ES-I3 (cell line): ENCODE measurements around the gene SNX24.

ENCODE experiments used
- H3K36me3 ChIP-seq: 2 replicates; pipeline ENCODE4 v1.6.1; 2013; ENCODE audit warnings: mild to moderate bottlenecking, low read length, control low read depth, moderate library complexity; ENCODE audit not compliant: insufficient read depth
- H3K4me1 ChIP-seq: 2 replicates; pipeline ENCODE4 v1.6.1; 2013; ENCODE audit warnings: mild to moderate bottlenecking, control low read depth, low read length; ENCODE audit not compliant: insufficient read depth
- H3K9ac ChIP-seq: 2 replicates; pipeline ENCODE4 v1.6.1; 2013; ENCODE audit warnings: low read depth, mild to moderate bottlenecking, low read length, moderate library complexity
- H3K9me3 ChIP-seq: 2 replicates; pipeline ENCODE4 v1.6.1; 2013; ENCODE audit warnings: mild to moderate bottlenecking, low read length, moderate library complexity; ENCODE audit not compliant: control insufficient read depth, insufficient read depth

Gene SNX24

GRCh38 chr5:123007754-123008153 lies 162.3 kb downstream of the SNX24 start:
- H3K9ac ChIP-seq, result no peak overlapping the region
- no peaks in the 10 kb centered on the region for H3K36me3 ChIP-seq
- no peaks in the 10 kb centered on the region; the same call in 1 of the 2 replicates for H3K4me1 ChIP-seq
- no peaks in the 10 kb centered on the region for H3K9me3 ChIP-seq

GRCh38 chr5:123012321-123012720 lies 166.9 kb downstream of the SNX24 start:
- H3K9me3 ChIP-seq, result no peaks in the 10 kb centered on the region
- H3K36me3 ChIP-seq, result no peaks in the 10 kb centered on the region
- no peaks in the 10 kb centered on the region; the same call in 1 of the 2 replicates for H3K4me1 ChIP-seq
- no peak overlapping the region for H3K9ac ChIP-seq

GRCh38 chr5:123014689-123015088 lies 169.3 kb downstream of the SNX24 start:
- H3K36me3 ChIP-seq, result no peaks in the 10 kb centered on the region
- no peaks in the 10 kb centered on the region for H3K4me1 ChIP-seq
- H3K9ac ChIP-seq, result no peak overlapping the region
- H3K9me3 ChIP-seq, result no peaks in the 10 kb centered on the region

GRCh38 chr5:123028222-123028621 lies 182.8 kb downstream of the SNX24 start:
- Histone ChIP-seq H3K9ac (no peak overlapping the region), H3K36me3 (no peaks in the 10 kb centered on the region), H3K4me1 (peaks cover 6% of the 10 kb centered on the region; the same call in 1 of the 2 replicates), H3K9me3 (no peaks in the 10 kb centered on the region)

GRCh38 chr5:123033157-123033671 lies 187.8 kb downstream of the SNX24 start:
- Histone ChIP-seq H3K36me3 (no peaks in the 10 kb centered on the region), H3K9ac (no peak overlapping the region), H3K9me3 (no peaks in the 10 kb centered on the region)

GRCh38 chr5:123035360-123035917 lies 190.0 kb downstream of the SNX24 start:
- Histone ChIP-seq H3K9ac (peak overlapping the region; percentile 93; the same call in 1 of the 2 replicates), H3K36me3 (no peaks in the 10 kb centered on the region), H3K4me1 (peaks cover 6% of the 10 kb centered on the region; the same call in 1 of the 2 replicates), H3K9me3 (no peaks in the 10 kb centered on the region)

More at GRCh38 chr5:123033157-123033671, 187.8 kb downstream of the SNX24 start:
- peaks cover 6% of the 10 kb centered on the region; the same call in 1 of the 2 replicates for H3K4me1 ChIP-seq

GRCh38 chr5:123035918-123036390 lies 190.5 kb downstream of the SNX24 start:
- no peaks in the 10 kb centered on the region for H3K9me3 ChIP-seq
- no peaks in the 10 kb centered on the region for H3K36me3 ChIP-seq
- peak overlapping the region; percentile 93 for H3K9ac ChIP-seq
- peaks cover 6% of the 10 kb centered on the region; the same call in 1 of the 2 replicates for H3K4me1 ChIP-seq

- Histone ChIP-seq H3K9me3 (no peaks in the 10 kb centered on the region), H3K9ac (peak within 1 kb of the TSS; percentile 93), H3K4me1 (peaks cover 1% of the 10 kb centered on the region; the same call in 1 of the 2 replicates), H3K36me3 (no peaks in the 10 kb centered on the region)
Measured at GRCh38 chr5:123036391-123037103, 191.1 kb downstream of the SNX24 start, which contains the start of gene PPIC. PPIC (minus strand) TSS chr5:123036725; CDS start chr5:123036625, 100 bp downstream.

- no peaks in the 10 kb centered on the region for H3K9me3 ChIP-seq
- H3K36me3 ChIP-seq, result no peaks in the 10 kb centered on the region
- peak overlapping the region; percentile 93 for H3K9ac ChIP-seq
Measured at GRCh38 chr5:123037104-123037418, 191.6 kb downstream of the SNX24 start.

GRCh38 chr5:123039673-123040072 lies 194.3 kb downstream of the SNX24 start:
- Histone ChIP-seq H3K4me1 (no peaks in the 10 kb centered on the region), H3K9ac (no peak overlapping the region), H3K9me3 (no peaks in the 10 kb centered on the region), H3K36me3 (no peaks in the 10 kb centered on the region)

More at GRCh38 chr5:123037104-123037418, 191.6 kb downstream of the SNX24 start:
- no peaks in the 10 kb centered on the region for H3K4me1 ChIP-seq

GRCh38 chr5:123044926-123045617 lies 199.7 kb downstream of the SNX24 start:
- Histone ChIP-seq H3K36me3 (no peaks in the 10 kb centered on the region), H3K9ac (no peak overlapping the region), H3K9me3 (no peaks in the 10 kb centered on the region), H3K4me1 (no peaks in the 10 kb centered on the region)

GRCh38 chr5:123046222-123046621 lies 200.8 kb downstream of the SNX24 start:
- Histone ChIP-seq H3K4me1 (no peaks in the 10 kb centered on the region), H3K36me3 (no peaks in the 10 kb centered on the region), H3K9me3 (no peaks in the 10 kb centered on the region), H3K9ac (no peak overlapping the region)

GRCh38 chr5:123047706-123048105 lies 202.3 kb downstream of the SNX24 start:
- no peaks in the 10 kb centered on the region for H3K4me1 ChIP-seq
- no peaks in the 10 kb centered on the region for H3K36me3 ChIP-seq
- H3K9ac ChIP-seq, result no peak overlapping the region
- no peaks in the 10 kb centered on the region for H3K9me3 ChIP-seq

- no peaks in the 10 kb centered on the region for H3K9me3 ChIP-seq
- no peaks in the 10 kb centered on the region for H3K4me1 ChIP-seq
- H3K9ac ChIP-seq, result no peak overlapping the region
- H3K36me3 ChIP-seq, result no peaks in the 10 kb centered on the region
Measured at GRCh38 chr5:123051206-123051605, 205.8 kb downstream of the SNX24 start.
